DOHH2 (cell line): ENCODE data around the gene CRYBG1.

Experiments
- EZH2phosphoT487 ChIP-seq: fragments of 200-600 bp; sonication (generic); IDR thresholded peaks from 2 replicates; pipeline ENCODE4 v1.6.1; 2017; ENCODE audit warnings: borderline replicate concordance, mild to moderate bottlenecking, antibody characterized with exemption, low read length, moderate library complexity, mixed read lengths
- TF ChIP-seq, protein P1 (sequence below): fragments of 200-600 bp; sonication (generic); IDR thresholded peaks from one replicate; pipeline ENCODE4 v1.5.1; 2014; ENCODE audit warnings: antibody characterized with exemption, mild to moderate bottlenecking, low read depth, low read length; ENCODE audit not compliant: poor library complexity, severe bottlenecking

DNA sequence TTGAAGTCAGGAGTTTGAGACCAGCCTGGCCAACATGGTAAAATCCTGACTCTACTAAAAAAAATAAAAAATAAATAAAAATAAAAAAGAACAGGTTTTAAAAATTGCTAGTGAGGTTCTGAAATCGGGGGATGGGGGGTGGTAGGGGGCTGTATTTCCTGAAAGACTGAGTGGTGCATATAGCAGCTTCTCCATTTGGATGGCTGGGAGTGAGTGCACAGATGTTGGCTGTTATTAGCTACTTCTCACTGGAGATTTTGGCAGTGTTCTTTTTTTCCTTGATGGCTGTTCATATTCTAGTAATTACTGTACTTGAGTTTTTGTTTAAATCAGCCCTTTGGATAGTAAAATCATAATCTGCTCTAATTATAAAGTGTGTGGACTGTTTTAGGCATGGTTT, 189.0 kb downstream of the CRYBG1 start:
- TF ChIP-seq, protein P1, sequence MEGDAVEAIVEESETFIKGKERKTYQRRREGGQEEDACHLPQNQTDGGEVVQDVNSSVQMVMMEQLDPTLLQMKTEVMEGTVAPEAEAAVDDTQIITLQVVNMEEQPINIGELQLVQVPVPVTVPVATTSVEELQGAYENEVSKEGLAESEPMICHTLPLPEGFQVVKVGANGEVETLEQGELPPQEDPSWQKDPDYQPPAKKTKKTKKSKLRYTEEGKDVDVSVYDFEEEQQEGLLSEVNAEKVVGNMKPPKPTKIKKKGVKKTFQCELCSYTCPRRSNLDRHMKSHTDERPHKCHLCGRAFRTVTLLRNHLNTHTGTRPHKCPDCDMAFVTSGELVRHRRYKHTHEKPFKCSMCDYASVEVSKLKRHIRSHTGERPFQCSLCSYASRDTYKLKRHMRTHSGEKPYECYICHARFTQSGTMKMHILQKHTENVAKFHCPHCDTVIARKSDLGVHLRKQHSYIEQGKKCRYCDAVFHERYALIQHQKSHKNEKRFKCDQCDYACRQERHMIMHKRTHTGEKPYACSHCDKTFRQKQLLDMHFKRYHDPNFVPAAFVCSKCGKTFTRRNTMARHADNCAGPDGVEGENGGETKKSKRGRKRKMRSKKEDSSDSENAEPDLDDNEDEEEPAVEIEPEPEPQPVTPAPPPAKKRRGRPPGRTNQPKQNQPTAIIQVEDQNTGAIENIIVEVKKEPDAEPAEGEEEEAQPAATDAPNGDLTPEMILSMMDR: no peak
- TF ChIP-seq EZH2phosphoT487: no peak
